22Rv1 (cell line): ENCODE data around the gene SLC6A6.

Experiments used
- H3K27ac ChIP-seq: fragments of 450-650 bp; 2 replicates; pipeline ENCODE4 v1.5.1; 2017
- ZFX ChIP-seq: fragments of 450-650 bp; IDR thresholded peaks from 2 replicates; pipeline ENCODE4 v1.6.1; 2017; ENCODE audit warnings: antibody characterized with exemption, borderline replicate concordance
- TF ChIP-seq, protein P1 (sequence below): fragments of 450-650 bp; IDR thresholded peaks from 2 replicates; pipeline ENCODE4 v1.5.1; 2017; ENCODE audit warnings: mild to moderate bottlenecking

SLC6A6 gene

DNA sequence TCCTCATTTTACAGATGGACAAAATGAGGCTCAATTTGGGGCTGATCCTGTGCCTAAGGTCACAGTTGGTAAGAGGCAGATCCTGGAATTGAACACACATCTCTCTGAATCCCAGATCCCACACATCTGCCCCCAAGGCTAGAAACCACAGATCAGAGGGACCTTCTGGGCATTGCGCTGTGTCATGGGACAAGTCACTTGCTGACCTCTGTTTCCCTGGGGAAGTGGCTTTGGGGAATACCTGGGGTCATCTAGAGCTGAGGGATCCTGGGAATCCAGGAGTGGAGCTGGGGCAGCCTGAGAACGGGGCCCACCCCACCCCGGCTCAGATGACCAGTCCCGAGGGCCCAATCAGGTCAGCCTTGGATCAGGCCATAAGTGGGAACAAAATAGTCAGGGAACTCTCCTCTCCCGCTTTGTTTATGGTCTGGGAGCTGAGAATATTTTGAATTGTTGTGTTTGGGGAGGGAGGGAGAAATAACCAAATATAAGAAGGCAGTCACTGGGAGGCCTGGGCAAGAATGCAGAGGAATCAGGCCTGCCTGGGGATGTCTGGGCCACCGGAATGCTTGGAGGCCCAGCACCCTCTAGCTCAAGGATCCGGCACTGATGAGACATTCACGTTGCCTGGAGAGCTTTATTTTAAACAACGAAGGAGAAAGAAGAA, 8.8 kb upstream of the SLC6A6 start:
- no peak overlapping the region for H3K27ac ChIP-seq
- TF ChIP-seq, protein P1, sequence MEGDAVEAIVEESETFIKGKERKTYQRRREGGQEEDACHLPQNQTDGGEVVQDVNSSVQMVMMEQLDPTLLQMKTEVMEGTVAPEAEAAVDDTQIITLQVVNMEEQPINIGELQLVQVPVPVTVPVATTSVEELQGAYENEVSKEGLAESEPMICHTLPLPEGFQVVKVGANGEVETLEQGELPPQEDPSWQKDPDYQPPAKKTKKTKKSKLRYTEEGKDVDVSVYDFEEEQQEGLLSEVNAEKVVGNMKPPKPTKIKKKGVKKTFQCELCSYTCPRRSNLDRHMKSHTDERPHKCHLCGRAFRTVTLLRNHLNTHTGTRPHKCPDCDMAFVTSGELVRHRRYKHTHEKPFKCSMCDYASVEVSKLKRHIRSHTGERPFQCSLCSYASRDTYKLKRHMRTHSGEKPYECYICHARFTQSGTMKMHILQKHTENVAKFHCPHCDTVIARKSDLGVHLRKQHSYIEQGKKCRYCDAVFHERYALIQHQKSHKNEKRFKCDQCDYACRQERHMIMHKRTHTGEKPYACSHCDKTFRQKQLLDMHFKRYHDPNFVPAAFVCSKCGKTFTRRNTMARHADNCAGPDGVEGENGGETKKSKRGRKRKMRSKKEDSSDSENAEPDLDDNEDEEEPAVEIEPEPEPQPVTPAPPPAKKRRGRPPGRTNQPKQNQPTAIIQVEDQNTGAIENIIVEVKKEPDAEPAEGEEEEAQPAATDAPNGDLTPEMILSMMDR: no peak
- no peak for TF ChIP-seq ZFX

DNA sequence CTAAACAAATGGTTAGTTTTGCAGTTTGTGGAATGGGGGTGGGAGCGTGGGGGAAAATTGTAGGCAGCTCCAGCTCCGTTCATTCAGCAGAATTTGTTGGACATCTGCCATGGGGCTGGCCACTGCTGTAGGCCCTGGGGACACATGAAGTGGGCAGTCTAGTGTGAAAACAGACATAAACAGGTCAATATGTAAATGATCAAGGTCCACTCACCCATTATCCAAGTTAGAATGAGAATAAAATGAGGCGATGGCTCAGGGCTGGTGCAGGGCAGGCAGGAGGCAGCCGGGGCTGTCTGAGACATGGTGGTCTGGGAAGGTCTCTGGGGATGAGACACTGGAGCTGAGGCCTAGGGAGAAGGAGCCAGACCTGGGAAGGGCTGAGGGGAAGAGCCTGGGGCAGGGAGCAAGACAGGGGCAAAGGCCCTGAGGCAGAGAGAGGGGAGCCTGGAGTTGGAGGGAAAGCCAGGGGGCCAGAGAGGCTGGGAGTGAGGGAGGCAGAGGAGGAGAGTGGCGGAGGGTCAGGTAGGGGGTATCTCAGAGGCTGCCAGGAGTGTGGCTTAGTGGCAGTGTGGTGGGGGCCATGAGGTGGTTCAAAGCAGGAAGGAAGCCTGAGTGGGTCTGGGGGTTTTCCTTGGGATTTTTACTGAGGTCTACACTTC, 6.2 kb upstream of the SLC6A6 start:
- TF ChIP-seq, protein P1: no peak
- TF ChIP-seq ZFX: no peak
- no peak overlapping the region for H3K27ac ChIP-seq

DNA sequence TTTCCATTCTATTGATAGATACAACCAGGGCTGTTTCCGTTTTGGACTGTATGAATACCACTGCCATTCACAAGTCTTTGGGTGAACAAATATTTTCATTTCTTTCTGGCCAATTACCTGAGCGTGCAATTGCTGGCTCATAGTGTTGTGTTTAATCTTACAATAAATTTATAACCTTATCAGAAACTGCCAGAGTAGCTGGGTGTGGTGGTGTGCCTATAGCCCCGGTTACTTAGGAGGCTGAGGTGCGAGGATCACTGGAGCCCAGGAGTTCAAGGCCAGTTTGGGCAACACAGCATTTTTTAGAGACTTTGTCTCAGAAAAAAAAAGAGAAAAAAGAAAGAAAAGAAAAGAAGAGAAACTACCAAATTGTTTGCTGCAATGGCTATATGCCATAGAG, 5.4 kb upstream of the SLC6A6 start:
- TF ChIP-seq, protein P1: no peak
- no peak for TF ChIP-seq ZFX
- no peak overlapping the region for H3K27ac ChIP-seq

DNA sequence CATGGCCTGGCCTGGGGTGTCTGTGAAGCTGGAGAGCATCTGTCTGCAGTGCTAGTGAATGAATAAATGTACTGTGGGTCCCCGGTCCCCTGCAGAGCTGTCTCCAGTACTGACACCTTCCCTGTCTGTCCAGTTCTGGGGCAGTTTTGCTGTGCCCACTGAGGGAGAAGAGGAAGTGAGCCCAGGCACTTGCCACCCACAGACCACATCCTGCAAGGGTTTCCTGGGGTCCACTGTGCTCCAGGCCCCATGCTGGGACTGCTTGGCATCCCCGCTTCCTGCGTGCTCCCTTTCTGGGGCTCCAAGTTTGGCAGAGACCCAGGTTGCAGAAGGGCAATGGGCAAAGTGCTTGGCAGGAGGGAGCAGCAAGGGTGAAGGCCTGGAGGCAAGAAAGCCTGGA, 4.9 kb upstream of the SLC6A6 start:
- TF ChIP-seq, protein P1: no peak
- TF ChIP-seq ZFX: no peak
- no peak overlapping the region for H3K27ac ChIP-seq

DNA sequence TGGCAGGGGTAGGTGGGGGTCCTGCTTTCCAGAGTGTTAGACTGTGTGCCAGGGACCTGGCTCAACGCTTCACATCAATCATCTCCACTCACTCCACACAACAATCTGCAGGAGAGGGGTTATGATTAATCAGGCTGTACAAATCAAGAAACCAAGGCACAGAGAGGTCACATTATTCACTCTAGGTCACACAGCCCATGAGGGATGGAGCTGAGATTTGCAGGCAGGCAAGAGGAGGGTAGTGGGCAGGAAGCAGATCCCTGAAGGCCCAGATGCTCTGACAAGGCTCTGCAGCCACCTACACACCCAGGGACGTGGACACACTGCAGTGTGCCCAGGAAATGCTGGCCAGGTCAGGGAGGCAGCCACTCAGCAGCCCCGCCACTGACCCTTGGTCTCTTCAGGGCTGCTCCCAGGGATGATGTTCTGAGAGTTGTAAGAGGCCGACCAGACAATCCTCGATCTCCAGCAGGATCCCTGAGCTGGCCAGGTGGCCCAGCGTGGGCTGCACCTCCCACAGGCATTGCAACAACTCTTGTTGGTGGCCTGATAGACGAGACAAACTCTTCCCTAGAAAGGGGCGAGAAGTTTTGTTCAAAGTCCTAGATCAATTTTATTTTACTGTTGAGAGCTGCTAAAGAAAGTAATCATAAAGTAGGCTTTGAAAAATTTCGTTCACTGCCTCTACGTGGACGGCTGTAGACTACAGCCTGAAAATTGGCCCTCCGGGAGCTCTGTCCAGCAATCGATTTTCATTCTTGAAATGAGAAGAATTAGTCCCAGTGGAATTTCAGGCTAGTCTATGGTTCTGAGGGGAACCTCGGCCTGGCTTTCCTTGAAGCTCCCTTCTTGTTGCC, 4.2 kb upstream of the SLC6A6 start:
- TF ChIP-seq, protein P1: no peak
- TF ChIP-seq ZFX: no peak
- no peak overlapping the region for H3K27ac ChIP-seq

DNA sequence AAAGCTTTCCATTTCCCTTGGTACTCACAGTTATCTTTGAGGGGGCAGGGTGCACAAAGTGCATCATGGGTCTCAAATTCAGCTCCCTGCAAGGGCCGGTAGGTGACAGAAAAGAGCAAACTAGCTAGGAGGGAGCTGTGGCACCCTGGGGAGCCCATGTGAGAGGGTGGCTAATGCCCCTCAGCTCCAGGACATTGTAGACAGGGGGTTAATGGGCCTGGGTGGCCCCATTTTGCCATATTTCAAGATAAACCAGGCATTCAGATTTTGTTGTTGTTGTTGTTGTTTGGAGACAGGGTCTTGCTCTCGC, 3.7 kb upstream of the SLC6A6 start:
- H3K27ac ChIP-seq: no peak overlapping the region
- TF ChIP-seq, protein P1: no peak
- TF ChIP-seq ZFX: no peak
